Activated CD8-positive, alpha-beta memory T cell treated with anti-CD3 and anti-CD28 coated beads, Interleukin-2, amount 50 U/mL, for 1 hour (primary cell): ENCODE results near the gene AVL9.

Experiments
- DNase-seq: peaks from one replicate; pipeline ENCODE4 v3.0.0-alpha.2; 2020; ENCODE audit errors: extremely low read depth

AVL9 gene

GRCh38 chr7:32535162-32535702, 39.9 kb downstream of the AVL9 start:
- DNase-seq: no peak

- DNase-seq: no peak
These were observed 40.7 kb downstream of the AVL9 start for GRCh38 chr7:32536016-32536415.

DNA sequence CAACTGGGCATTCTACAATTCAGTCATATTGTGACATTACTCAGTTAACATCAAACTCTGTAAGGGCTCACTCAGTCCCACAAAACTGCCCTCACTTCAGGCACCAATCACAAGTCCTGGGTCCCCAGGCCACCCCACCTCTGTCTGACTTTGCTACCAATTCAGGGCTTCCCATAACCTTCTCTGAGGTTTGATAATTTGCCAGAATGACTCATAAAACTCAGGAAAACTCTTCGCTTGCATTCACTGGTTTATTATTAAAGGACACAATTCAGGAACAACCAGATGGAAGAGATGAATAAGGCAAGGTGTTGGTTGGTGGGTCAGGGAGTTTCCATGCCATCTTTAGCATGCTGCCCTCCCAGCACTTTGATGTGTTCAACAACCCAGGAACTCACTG, 41.3 kb downstream of the AVL9 start:
- no peak for DNase-seq

GRCh38 chr7:32537760-32538159, 42.5 kb downstream of the AVL9 start:
- DNase-seq: no peak

DNA sequence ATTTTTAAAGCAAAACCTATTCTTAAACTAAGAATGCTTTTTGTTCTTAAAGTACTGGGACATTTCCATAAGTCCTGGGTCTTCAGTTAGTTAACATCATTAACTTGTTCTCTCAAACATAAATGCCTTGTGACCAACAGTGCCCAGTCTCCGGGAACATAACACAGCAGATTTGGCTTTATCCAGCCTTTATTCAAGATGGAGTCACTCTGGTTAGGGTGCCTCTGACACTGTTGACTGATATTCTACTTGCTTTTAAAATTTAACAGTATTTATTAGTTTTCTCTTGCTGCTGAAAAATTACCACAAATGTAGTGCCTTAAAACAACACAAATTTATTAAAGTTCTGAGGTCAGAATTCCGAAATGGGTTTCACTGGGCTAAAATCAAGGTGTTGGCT, 44.1 kb downstream of the AVL9 start:
- DNase-seq: no peak

DNA sequence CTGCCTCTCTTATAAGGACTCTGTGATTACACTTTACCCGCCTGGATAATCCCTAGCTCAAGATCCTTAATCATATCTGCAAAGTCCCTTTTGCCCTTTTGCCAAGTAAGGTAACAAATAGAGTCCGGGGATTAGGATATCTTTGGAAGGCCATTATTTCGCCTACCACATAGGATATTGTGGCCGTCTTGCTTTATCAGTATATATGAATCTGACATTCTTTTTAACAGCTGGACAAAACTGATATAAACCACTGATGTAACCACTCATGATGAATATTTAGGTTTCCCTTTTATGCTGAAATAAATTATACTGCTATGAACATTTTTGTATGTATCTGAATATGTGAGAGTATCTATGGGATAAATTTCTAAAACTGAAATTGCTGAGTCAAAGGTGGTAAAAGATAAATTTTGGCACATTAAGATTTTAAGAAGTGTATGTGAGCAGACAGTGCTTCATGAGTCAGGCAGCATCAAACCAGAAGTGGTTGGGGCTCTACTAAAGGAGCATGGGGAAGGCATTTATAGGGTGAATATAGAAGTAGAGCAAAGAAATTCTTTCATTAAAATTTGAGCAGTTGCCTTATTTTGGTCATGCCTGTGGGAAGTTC, 44.7 kb downstream of the AVL9 start:
- no peak for DNase-seq

DNA sequence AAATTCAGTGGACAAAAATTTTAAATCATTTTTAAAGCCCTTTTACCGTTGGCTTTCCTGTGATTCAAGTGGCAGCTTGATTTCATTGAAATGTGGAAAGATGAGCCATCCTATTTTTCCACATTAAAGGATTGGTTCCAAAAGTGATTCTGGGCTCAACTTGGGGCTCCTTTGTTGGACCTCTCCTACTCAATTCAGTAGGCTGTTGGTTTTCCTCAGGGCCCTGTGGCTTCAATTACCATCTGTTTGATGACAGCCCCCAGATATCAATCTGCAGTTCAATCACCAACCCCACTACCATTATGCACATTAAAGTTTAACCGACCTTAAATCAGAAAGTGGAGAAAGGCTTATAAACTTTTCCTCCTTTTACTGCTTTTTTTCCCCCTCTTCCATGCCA, 47.3 kb downstream of the AVL9 start:
- DNase-seq: no peak

DNA sequence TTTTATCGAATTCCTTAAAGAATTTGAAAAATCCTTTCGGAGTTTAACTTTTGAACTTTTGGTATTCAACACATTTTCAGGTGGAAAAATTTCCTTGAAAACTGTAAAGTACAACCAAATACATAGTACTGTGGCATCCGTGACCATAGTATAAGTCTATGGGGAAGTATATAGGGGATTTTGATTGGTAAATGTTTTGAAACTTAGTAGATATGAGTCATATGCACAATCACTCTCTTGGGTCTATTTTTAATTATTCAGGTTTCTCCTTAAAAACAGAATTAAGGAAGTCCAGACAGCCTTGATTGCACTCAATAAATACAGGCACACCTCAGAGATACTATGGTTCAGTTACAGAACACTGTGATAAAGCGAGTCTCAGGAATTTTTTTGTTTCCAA, 64.2 kb downstream of the AVL9 start:
- no peak for DNase-seq

DNA sequence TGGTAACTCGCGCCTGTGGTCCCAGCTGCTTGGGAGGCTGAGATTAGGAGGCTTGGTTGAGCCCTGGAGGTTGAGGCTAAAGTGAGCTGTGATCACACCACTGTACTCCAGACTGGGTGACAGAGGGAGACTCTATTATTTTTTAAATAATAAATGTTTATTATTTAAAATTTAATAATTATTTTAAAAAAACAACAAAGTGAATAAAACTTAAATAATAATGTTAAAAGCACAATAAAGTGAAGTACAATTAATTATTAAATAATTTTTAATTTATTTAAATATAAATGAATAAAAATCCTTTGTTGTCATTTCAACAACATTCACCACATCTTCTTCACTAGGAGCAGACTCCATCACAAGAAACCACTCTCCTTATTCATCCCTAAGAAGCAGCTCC, 64.8 kb downstream of the AVL9 start:
- DNase-seq: no peak

DNA sequence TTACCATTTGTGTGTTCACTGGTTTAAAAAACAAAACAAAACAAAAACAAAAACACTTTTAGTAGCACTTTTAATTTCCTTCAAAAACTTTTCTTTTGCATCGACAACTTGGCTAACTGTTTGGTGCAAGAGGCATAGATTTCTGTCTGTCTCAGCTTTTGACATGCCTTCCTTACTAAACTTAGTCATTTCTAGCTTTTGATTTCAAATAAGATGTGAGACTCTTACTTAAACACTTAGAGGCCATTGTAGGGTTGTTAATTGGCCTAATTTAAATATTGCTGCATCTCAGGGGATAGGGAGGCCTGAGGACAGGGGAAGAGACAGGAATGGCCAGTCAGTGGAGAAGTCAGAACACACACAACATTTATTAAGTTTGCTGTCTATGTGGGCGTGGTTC, 66.3 kb downstream of the AVL9 start:
- no peak for DNase-seq

DNA sequence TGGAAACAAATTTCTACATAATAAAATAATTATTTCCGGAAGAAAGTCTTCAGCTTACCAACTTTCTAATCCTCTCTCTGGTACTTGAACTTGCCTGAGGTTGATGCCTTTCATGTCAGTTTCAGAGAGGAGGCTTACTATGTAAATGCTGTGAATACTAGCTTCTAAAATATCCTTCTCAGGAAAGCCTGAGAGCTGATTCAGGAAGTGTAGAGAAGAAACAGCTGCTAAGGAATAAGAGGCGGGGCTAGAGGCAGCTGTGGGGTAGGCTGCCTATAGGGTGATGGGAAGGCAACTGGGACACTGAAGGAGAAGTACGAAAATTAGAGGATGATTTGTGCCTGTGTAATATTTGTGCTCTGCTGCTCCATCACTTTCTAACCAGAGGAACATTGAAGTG, 69.3 kb downstream of the AVL9 start:
- DNase-seq: no peak

GRCh38 chr7:32569388-32570289, 74.3 kb downstream of the AVL9 start:
- DNase-seq: no peak

DNA sequence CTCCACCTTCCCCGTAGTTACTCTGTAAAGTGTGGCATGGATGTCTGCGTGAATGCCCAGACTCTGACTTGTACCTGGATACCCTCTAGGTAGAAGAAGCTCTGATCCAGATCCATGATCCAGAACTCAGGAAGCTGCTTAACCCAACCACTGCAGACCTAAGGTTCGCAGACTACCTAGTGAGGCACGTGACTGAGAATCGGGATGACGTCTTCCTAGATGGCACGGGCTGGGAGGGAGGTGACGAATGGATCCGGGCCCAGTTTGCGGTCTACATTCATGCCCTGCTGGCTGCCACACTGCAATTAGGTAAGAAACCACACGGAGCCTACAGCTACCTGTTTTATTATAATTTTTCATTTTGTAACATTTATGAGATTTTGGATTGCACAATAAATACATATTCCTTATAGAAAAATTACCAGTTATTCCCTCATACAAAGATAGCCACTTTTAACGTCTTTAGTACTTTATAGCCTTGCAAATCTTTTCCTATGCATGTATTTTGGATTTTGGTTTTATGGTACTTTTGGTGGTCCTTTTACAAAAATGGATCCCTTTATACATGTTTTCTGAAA, 77.9 kb downstream of the AVL9 start:
- DNase-seq: no peak

DNA sequence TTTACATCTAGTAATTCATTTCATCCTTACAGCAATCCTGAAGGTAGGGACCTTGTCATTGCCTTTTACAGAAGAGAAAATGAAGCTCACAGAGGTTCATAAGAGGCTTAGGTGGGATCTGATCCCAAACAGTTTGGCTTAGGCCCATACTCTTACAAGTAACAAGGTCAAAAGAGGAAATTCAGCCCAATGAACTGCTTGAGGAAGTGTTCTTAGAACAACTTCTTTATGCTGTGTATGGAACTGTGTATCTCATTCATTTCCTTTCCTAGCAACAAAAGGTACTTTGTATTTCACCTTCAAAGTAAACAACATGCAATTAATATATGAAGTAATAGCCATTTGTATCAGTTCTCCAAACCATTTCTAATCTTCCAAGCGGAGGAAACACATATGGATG, 79.3 kb downstream of the AVL9 start:
- no peak for DNase-seq

DNA sequence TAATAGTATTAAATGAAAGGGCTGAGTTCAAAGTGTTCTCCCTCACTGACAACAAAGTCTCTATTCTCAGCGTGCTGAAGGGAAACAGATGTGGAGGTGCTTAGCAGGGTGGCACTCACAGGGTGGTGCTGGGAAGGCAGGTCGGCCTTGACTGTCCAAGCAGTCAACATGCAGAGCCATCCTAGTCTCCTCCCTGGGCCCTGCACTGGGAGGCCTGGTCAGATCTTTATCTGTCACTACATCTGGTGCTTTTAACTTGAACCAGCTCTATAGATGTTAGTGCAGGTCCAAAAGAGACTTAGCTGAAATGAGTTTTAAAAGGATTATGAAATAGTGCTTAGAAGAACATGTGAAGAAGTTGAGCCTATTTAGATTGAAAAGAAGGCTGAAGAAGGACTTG, 82.1 kb downstream of the AVL9 start:
- no peak for DNase-seq

DNA sequence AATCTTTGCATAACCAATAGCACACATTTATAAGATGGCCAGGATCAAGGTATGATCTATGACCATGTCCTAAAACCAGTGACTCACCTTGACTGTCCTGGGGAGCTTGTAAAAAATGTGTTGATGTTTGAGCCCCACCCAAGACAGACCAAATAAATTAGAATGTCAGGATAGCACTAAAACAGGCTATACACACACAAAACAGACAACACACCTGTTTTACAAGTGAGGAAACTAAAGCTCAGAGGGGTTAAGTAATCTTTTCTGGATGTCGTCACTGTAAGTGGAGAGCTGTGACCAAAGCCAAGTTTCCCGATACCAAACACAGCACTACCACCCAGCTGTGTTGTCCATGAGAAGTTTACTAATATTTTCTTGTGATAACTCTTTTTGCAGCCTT, 84.5 kb downstream of the AVL9 start:
- no peak for DNase-seq

DNA sequence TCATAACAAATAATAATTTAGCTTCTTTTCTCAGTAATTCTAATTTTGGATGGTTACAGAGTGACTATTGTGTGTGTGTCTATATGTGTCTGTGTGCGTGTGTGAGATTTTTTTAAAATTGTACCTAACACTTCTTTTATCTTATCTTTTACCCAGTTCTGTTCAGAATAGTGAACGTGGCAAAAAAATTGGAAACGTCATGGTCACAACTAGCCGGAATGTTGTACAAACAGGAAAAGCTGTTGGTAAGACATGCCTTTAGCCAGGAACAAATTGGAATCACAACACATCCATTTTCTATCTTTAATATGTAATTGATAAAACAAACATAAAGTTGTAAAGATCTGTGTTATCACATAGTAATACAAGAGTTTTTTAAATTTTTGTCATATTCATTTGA, 85.4 kb downstream of the AVL9 start:
- no peak for DNase-seq

DNA sequence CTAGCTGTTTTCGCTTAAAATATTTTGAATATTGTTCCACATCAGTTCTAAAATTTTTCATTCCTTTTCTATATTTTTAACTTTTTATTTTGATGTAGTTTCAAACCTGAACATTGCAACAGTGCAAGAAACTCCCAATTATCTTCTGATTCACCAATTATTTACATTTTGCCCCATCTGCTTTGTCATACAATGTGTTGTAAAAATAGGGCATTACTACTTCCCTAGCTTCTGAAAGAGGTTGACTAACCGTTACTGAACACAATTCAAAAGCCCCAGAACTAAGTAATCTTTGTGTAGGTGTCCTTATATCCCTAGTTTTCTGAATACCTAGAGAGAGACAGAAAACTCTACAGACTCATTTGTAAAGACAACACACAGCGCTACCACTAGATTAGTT, 86.7 kb downstream of the AVL9 start:
- DNase-seq: no peak

GRCh38 chr7:32583791-32584190, 88.5 kb downstream of the AVL9 start:
- DNase-seq: no peak

DNA sequence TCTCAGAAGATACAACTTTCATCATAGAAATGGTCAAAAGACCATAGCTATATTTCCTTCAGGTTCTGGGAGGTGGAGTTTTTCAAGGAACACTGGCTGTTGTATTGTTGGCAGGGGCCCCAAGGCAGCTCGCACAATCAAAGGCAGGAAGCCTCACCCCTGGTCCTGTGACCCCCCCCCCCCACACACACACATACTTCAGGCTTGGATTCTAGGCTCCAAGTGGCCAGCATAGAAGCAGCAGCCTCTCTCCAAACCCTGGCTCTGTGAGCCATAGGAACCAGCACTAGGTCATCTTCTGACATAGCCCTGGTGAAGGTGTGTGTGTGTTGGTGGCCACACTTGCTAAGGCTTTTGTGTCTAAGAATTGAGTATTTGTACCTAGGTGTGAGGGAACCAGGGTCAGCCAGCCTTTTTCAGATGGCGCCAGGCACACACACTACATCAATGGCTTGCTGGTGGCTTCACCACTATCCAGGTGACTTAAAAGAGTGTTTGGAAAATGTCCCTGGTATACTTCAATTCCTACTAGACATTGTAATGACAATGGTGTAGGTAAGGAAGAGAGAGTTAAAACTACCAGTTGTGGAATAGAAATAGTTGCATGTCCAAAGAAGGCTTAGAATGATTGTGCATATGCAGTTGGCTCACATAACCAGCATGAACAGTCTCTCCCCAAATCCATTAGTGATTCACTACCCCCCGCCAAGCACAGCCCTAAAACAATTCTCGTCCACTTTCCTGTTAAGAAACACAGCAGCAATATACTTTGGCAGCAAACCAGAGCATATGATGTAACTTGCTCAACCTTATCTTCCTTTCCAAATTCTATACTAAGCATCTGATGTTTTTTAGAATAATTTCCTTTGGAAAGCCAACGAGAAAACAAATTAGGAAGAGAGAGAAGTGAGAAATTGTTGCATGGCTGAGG, 91.3 kb downstream of the AVL9 start:
- DNase-seq: no peak

DNA sequence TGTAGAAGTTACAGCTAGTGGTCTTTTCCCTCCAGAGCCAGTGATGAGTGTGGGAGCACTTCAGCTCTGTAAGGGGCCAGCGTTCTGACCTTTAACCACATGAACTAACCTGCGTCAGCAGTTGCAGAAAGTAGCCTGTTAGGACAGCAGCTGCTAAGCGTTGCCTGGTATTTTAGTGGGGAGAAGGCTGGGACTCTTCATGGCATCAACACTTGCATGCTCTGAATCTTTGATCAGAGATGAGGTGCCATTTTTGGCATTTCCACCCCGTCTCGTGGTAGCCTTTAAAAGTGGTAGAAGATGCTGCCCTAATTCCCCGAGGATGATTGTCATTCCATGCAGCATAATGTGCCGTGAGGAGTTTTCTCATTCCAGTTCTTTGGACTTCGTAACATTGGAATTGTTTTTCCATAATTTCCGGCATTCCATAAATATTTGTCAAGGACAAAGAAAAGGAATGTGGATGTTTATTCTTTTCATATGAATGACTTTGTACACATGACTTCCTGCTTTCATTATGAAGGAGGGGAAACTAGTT, 92.2 kb downstream of the AVL9 start:
- DNase-seq: no peak

DNA sequence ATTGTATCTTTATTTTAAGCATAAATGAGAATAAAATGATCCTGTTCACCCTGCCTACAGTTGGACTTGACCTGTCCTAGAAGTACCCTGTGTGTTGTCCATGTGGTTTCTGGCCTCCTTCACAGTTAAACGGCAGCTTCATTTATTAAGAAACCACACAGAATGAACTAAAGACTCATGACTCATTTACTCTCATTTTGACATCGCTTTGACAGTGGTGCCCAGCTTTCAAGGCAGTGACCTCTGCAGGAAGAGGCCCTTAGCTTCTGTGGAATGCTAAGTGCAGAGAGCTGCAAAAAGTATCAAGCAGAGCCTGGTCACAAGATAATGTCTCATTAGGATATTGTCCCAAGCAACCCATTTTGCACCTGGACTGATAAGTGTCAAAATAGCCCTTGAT, 93.4 kb downstream of the AVL9 start:
- no peak for DNase-seq
